IPS-15b (cell line): ENCODE measurements around the gene IL22RA1.

Source experiments
- H3K27me3 ChIP-seq: one replicate; pipeline ENCODE4 v1.6.1; 2013; ENCODE audit warnings: low read length; ENCODE audit not compliant: control insufficient read depth, insufficient read depth
- H3K36me3 ChIP-seq: one replicate; pipeline ENCODE4 v1.6.1; 2013; ENCODE audit warnings: low read length; ENCODE audit not compliant: control insufficient read depth, insufficient read depth
- H3K4me1 ChIP-seq: one replicate; pipeline ENCODE4 v1.6.1; 2013; ENCODE audit warnings: mild to moderate bottlenecking, low read length; ENCODE audit not compliant: control insufficient read depth, insufficient read depth
- H3K4me3 ChIP-seq: one replicate; pipeline ENCODE4 v1.5.1; 2013; ENCODE audit warnings: low read depth, low read length
- H3K9ac ChIP-seq: one replicate; pipeline ENCODE4 v1.6.1; 2013; ENCODE audit warnings: low read depth, mild to moderate bottlenecking, low read length
- H3K9me3 ChIP-seq: one replicate; pipeline ENCODE4 v1.6.1; 2013; ENCODE audit warnings: mild to moderate bottlenecking, low read length; ENCODE audit not compliant: control insufficient read depth, insufficient read depth

IL22RA1 gene

GRCh38 chr1:24100945-24101737, 41.8 kb downstream of the IL22RA1 start:
- Histone ChIP-seq H3K4me1 (no peaks in the 10 kb centered on the region), H3K4me3 (no peak overlapping the region), H3K27me3 (no peaks in the 10 kb centered on the region), H3K9ac (no peak overlapping the region), H3K36me3 (no peaks in the 10 kb centered on the region), H3K9me3 (no peaks in the 10 kb centered on the region)

GRCh38 chr1:24098943-24099638, 43.8 kb downstream of the IL22RA1 start:
- Histone ChIP-seq H3K9ac (no peak overlapping the region), H3K9me3 (no peaks in the 10 kb centered on the region), H3K4me3 (no peak overlapping the region), H3K36me3 (no peaks in the 10 kb centered on the region), H3K4me1 (no peaks in the 10 kb centered on the region), H3K27me3 (no peaks in the 10 kb centered on the region)

- Histone ChIP-seq H3K4me3 (no peak overlapping the region), H3K9me3 (no peaks in the 10 kb centered on the region), H3K27me3 (no peaks in the 10 kb centered on the region)
Measured at GRCh38 chr1:24098102-24098501, 44.8 kb downstream of the IL22RA1 start.

GRCh38 chr1:24097663-24098062, 45.3 kb downstream of the IL22RA1 start:
- Histone ChIP-seq H3K4me1 (no peaks in the 10 kb centered on the region), H3K27me3 (no peaks in the 10 kb centered on the region), H3K9me3 (no peaks in the 10 kb centered on the region), H3K4me3 (no peak overlapping the region), H3K36me3 (no peaks in the 10 kb centered on the region), H3K9ac (no peak overlapping the region)

More at GRCh38 chr1:24098102-24098501, 44.8 kb downstream of the IL22RA1 start:
- no peaks in the 10 kb centered on the region for H3K4me1 ChIP-seq
- no peak overlapping the region for H3K9ac ChIP-seq
- no peaks in the 10 kb centered on the region for H3K36me3 ChIP-seq

GRCh38 chr1:24096739-24097103, 46.2 kb downstream of the IL22RA1 start:
- Histone ChIP-seq H3K27me3 (no peaks in the 10 kb centered on the region), H3K4me1 (no peaks in the 10 kb centered on the region)

GRCh38 chr1:24096009-24096738, 46.8 kb downstream of the IL22RA1 start:
- no peak overlapping the region for H3K4me3 ChIP-seq
- no peaks in the 10 kb centered on the region for H3K27me3 ChIP-seq
- no peaks in the 10 kb centered on the region for H3K4me1 ChIP-seq
- no peak overlapping the region for H3K9ac ChIP-seq
- no peaks in the 10 kb centered on the region for H3K36me3 ChIP-seq
- H3K9me3 ChIP-seq, result no peaks in the 10 kb centered on the region

More at GRCh38 chr1:24096739-24097103, 46.2 kb downstream of the IL22RA1 start:
- H3K9me3 ChIP-seq, result no peaks in the 10 kb centered on the region
- no peak overlapping the region for H3K4me3 ChIP-seq
- no peak overlapping the region for H3K9ac ChIP-seq
- H3K36me3 ChIP-seq, result no peaks in the 10 kb centered on the region

- Histone ChIP-seq H3K36me3 (no peaks in the 10 kb centered on the region), H3K4me3 (no peak overlapping the region), H3K4me1 (no peaks in the 10 kb centered on the region), H3K9ac (no peak overlapping the region), H3K27me3 (no peaks in the 10 kb centered on the region), H3K9me3 (no peaks in the 10 kb centered on the region)
Measured at GRCh38 chr1:24095140-24095859, 47.6 kb downstream of the IL22RA1 start.

- Histone ChIP-seq H3K9me3 (no peaks in the 10 kb centered on the region), H3K27me3 (no peaks in the 10 kb centered on the region), H3K9ac (no peak overlapping the region), H3K4me3 (no peak overlapping the region), H3K4me1 (no peaks in the 10 kb centered on the region), H3K36me3 (no peaks in the 10 kb centered on the region)
Measured at GRCh38 chr1:24094554-24094953, 48.4 kb downstream of the IL22RA1 start.

- no peaks in the 10 kb centered on the region for H3K36me3 ChIP-seq
- H3K4me1 ChIP-seq, result no peaks in the 10 kb centered on the region
- no peak overlapping the region for H3K4me3 ChIP-seq
- no peak overlapping the region for H3K9ac ChIP-seq
- no peaks in the 10 kb centered on the region for H3K9me3 ChIP-seq
- H3K27me3 ChIP-seq, result no peaks in the 10 kb centered on the region
Measured at GRCh38 chr1:24093732-24094131, 49.2 kb downstream of the IL22RA1 start.

- no peaks in the 10 kb centered on the region for H3K27me3 ChIP-seq
- no peak overlapping the region for H3K4me3 ChIP-seq
- H3K9me3 ChIP-seq, result no peaks in the 10 kb centered on the region
Measured at GRCh38 chr1:24092979-24093378, 50.0 kb downstream of the IL22RA1 start.

GRCh38 chr1:24091971-24092482, 50.9 kb downstream of the IL22RA1 start:
- Histone ChIP-seq H3K9ac (no peak overlapping the region), H3K27me3 (no peaks in the 10 kb centered on the region)

More at GRCh38 chr1:24092979-24093378, 50.0 kb downstream of the IL22RA1 start:
- Histone ChIP-seq H3K9ac (no peak overlapping the region), H3K4me1 (no peaks in the 10 kb centered on the region), H3K36me3 (no peaks in the 10 kb centered on the region)

More at GRCh38 chr1:24091971-24092482, 50.9 kb downstream of the IL22RA1 start:
- H3K4me3 ChIP-seq, result no peak overlapping the region
- H3K36me3 ChIP-seq, result no peaks in the 10 kb centered on the region
- H3K4me1 ChIP-seq, result no peaks in the 10 kb centered on the region
- H3K9me3 ChIP-seq, result no peaks in the 10 kb centered on the region
